ENCODE results near the gene PEX14. TPM values are rescaled to one million over a fixed set of nuclear protein-coding genes. Genes with fewer than 3 reads are reported as not detected.

PEX14 gene
- total RNA-seq, 1 experiment from 2014 or later = 27.3 TPM

DNA sequence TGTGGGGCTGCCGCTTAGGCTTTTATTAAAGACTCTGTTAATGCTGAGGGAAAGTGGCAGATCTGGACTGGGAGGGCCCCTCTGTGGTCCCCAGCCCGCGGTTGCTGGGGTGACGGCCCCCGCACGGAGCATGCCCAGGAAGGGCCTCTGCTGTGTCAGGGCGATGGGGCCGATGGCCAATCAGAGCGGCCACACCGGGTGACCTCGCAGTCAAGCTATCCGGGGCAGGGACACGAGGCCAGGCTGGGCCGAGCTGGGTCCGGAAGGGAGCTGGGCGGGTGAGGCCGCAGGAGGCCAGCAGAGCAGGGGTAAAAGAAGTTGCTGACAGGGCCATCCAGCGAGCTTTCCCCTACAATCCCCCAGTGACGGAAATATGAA, 176.6 kb downstream of the PEX14 start:
- H3K27me3 Mint-ChIP-seq (ENCODE audit: low read depth) = peaks cover 28% of the 10 kb centered on the region
- DNase-seq (ENCODE audit: low spot score) (no peak), ATAC-seq (peak; percentile 47)
- POLR2A ChIA-PET = no interaction called here
- H3K9me3 Mint-ChIP-seq = no peaks in the 10 kb centered on the region
- peaks cover 2% of the 10 kb centered on the region; the same call in 1 of the 2 replicates for H3K4me1 Mint-ChIP-seq
- no peak overlapping the region for H3K27ac Mint-ChIP-seq
- CTCF ChIA-PET = interaction anchor here (1.0 kb wide), 2 partner anchors 16 to 106 kb away, joined by 3 to 4 read pairs; no protein-coding TSS in a partner anchor
- TF ChIP-seq MYBL2 (CRISPR knock-in tag; IDR thresholded peaks at IDR 0.05) (0 out of 2 replicates have a peak, but pooled peaks have one; percentile 17), HMGXB4 (CRISPR knock-in tag; IDR thresholded peaks at IDR 0.05) (no peak), MAX (CRISPR knock-in tag; IDR thresholded peaks at IDR 0.05) (peak; percentile 39), HMGA2 (CRISPR knock-in tag; IDR thresholded peaks at IDR 0.05) (no peak)
- H3K36me3 Mint-ChIP-seq = no peaks in the 10 kb centered on the region
- peak overlapping the region; percentile 46 for H3K4me3 Mint-ChIP-seq

DNA sequence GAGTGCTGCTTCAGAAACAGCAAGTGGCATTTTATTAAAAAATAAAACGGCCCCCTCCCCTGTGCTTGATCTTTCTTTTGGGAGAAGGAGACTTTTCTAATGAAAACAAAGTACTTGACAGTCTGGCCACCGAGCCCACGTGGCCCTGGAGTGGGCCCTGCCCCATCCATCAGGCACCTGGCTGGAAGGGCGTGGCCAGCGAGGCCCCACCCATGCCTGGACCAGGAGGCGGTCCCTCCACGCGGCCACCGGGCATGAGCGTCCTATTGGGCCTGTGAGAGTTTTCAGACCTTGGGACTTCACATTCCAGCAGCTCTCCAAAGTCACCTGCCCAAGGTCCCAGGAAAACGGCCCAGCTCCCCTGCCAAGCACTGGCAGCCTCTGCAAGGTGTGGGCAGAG, 177.0 kb downstream of the PEX14 start:
- ChIA-PET POLR2A (no interaction called here), CTCF (interaction anchor here (1.0 kb wide), 2 partner anchors 17 to 105 kb away, joined by 3 to 4 read pairs; no protein-coding TSS in a partner anchor)
- H3K4me3 Mint-ChIP-seq = peak overlapping the region; percentile 46
- no peak for TF ChIP-seq USF2 (CRISPR knock-in tag; IDR thresholded peaks at IDR 0.05)
- 0 out of 2 replicates have a peak, but pooled peaks have one; percentile 40 for TF ChIP-seq USF1 (CRISPR knock-in tag; IDR thresholded peaks at IDR 0.05)
- no peaks in the 10 kb centered on the region for H3K36me3 Mint-ChIP-seq
- peaks cover 2% of the 10 kb centered on the region; the same call in 1 of the 2 replicates for H3K4me1 Mint-ChIP-seq
- H3K27ac Mint-ChIP-seq = no peak overlapping the region
- DNase-seq (ENCODE audit: low spot score) = peak; percentile 78
- peak; percentile 71 for ATAC-seq
- peaks cover 28% of the 10 kb centered on the region for H3K27me3 Mint-ChIP-seq (ENCODE audit: low read depth)
- no peaks in the 10 kb centered on the region for H3K9me3 Mint-ChIP-seq

DNA sequence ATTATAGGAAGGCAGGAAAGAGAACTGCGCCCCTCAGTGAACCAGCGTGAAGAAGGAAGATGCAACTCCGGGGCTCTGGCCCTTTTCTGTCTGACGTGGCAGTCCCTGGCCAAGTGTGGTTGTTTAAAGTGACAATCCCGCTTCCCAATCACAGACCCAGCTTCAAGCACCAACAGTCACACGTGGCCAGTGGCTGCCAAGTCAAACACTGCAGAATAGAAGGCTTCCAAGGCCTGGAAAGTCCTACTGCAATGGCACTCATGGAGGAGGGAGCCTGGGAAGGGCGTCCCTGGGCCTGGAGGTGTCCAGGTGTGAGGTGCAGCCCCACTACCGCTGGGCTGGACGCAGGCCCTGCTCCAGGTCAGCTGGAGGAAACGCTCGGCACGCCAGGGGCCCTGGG, 177.9 kb downstream of the PEX14 start:
- ChIA-PET CTCF (no interaction called here), POLR2A (no interaction called here)
- no peak for ATAC-seq
- Mint-ChIP-seq H3K4me3 (no peak overlapping the region), H3K4me1 (peaks cover 2% of the 10 kb centered on the region; the same call in 1 of the 2 replicates), H3K36me3 (no peaks in the 10 kb centered on the region), H3K27me3 (ENCODE audit: low read depth) (peaks cover 28% of the 10 kb centered on the region), H3K9me3 (no peaks in the 10 kb centered on the region), H3K27ac (no peak overlapping the region)
- no peak for DNase-seq (ENCODE audit: low spot score)
- TF ChIP-seq TEAD1 (CRISPR knock-in tag; IDR thresholded peaks at IDR 0.05) (no peak), CBFB (CRISPR knock-in tag; IDR thresholded peaks at IDR 0.05; ENCODE audit: low read depth) (no peak)

DNA sequence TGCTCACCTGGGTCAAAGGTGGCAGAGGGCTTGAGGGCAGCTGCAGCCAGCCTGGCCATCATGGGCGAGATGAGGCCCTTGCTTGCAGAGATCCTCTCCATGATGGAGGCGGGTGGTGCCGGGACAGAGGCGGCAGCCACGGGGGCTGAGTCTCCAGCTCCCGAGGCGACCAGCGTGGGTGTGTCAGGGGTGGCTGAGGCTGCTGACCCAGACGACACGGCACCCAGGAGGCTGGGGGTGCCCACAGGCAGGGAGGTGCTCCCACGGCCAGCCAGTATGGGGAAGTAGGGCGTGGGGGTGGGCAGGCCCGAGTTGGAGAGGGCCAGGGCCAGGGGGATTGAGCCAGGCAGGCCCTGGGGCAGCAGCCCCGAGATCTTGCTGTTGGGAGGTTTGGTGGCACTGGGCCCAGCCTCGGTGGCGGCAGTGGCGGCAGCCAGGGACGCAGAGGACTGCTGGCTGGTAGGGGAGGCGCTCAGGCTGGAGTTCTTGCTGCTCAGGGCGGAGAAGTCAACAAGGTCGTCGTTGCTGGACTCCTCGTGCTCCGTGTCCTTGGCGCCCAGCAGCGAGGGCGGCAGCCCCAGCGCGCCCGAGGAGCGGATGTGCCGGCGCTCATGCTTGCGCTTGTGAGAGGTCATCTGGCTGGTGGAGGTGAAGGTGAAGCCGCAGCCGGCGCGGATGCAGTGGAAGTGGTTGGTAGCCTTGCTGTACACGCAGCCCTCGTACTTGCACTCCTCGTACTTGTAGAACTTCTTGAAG, 178.8 kb downstream of the PEX14 start:
- Mint-ChIP-seq H3K27me3 (ENCODE audit: low read depth) (peaks cover 25% of the 10 kb centered on the region), H3K27ac (peak overlapping the region; percentile 65; the same call in 1 of the 2 replicates), H3K9me3 (no peaks in the 10 kb centered on the region), H3K36me3 (no peaks in the 10 kb centered on the region), H3K4me3 (no peak overlapping the region), H3K4me1 (peaks cover 2% of the 10 kb centered on the region; the same call in 1 of the 2 replicates)
- ChIA-PET POLR2A (no interaction called here), CTCF (interaction anchor here (1.3 kb wide), 1 partner anchor 9 kb away, joined by 5 read pairs; no protein-coding TSS in a partner anchor)
- DNase-seq (ENCODE audit: low spot score) (no peak), ATAC-seq (no peak)
- TF ChIP-seq ARID4B (CRISPR knock-in tag; IDR thresholded peaks at IDR 0.05; ENCODE audit: borderline replicate concordance) = no peak
- no peak for TF ChIP-seq TP53 (CRISPR knock-in tag; IDR thresholded peaks at IDR 0.05)
- no peak for TF ChIP-seq GTF2I (CRISPR knock-in tag; conservative IDR thresholded peaks at IDR 0.05)
- no peak for TF ChIP-seq PREB (CRISPR knock-in tag; IDR thresholded peaks at IDR 0.05; ENCODE audit: borderline replicate concordance)
- TF ChIP-seq, protein P1, sequence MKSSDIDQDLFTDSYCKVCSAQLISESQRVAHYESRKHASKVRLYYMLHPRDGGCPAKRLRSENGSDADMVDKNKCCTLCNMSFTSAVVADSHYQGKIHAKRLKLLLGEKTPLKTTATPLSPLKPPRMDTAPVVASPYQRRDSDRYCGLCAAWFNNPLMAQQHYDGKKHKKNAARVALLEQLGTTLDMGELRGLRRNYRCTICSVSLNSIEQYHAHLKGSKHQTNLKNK (CRISPR knock-in tag; IDR thresholded peaks at IDR 0.05) = no peak
- TF ChIP-seq SOX15 (CRISPR knock-in tag; IDR thresholded peaks at IDR 0.05) = no peak
- TF ChIP-seq EMX1 (CRISPR knock-in tag; IDR thresholded peaks at IDR 0.05) = no peak
- no peak for TF ChIP-seq NFYB (CRISPR knock-in tag; conservative IDR thresholded peaks at IDR 0.05; ENCODE audit: low read depth)
- TF ChIP-seq E2F5 (CRISPR knock-in tag; IDR thresholded peaks at IDR 0.05) = no peak

All from WTC11 (cell line).